Esophagus muscularis mucosa (tissue), 4 donors: ENCODE measurements around the gene RFFL.

Experiments used
- EP300 ChIP-seq: sonication (generic); formaldehyde crosslinking; IDR thresholded peaks from one replicate; pipeline ENCODE4 v1.6.1; 2017; ENCODE audit warnings: antibody characterized with exemption
- POLR2A ChIP-seq: fragments of 450-650 bp; IDR thresholded peaks from one replicate; pipeline ENCODE4 v1.6.1; 2017; ENCODE audit warnings: antibody characterized with exemption, moderate library complexity, mild to moderate bottlenecking, low read depth
- POLR2AphosphoS5 ChIP-seq, 2 donors: sonication (generic); formaldehyde crosslinking; IDR thresholded peaks; one replicate each; pipeline ENCODE4 v1.6.1; 2017; ENCODE audit warnings: antibody characterized with exemption in 2 of 2
- TF ChIP-seq, protein P1 (sequence below), 3 experiments: fragments of 200-600 bp in 2 of 3; fragments of 450-650 bp in 1 of 3; sonication (generic) in 2 of 3; IDR thresholded peaks; one replicate each; pipeline ENCODE4 v1.5.1; 2017 to 2019; ENCODE audit warnings: antibody characterized with exemption in 3 of 3, mild to moderate bottlenecking in 2 of 3, moderate library complexity in 1 of 3

DNA sequence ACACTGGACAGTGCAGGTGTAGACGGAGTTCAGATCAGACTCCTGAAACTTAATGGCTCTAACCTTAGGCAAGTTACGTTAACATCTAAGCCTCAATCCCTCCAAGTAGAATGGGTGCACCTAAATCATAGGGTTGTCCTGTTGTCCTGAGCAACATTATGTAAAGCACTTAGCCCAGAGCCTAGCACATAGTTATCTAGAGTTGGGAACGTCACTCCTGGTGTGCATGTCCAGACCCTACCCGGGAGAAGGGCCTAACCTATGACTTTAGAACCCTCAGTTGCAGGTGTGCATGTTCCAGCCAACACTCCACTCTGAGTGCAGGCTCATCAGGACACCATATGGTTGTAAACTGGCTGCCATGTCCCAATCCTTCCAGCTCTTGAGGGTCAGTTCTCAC is 57.2 kb downstream of the RFFL start:
- TF ChIP-seq, protein P1, sequence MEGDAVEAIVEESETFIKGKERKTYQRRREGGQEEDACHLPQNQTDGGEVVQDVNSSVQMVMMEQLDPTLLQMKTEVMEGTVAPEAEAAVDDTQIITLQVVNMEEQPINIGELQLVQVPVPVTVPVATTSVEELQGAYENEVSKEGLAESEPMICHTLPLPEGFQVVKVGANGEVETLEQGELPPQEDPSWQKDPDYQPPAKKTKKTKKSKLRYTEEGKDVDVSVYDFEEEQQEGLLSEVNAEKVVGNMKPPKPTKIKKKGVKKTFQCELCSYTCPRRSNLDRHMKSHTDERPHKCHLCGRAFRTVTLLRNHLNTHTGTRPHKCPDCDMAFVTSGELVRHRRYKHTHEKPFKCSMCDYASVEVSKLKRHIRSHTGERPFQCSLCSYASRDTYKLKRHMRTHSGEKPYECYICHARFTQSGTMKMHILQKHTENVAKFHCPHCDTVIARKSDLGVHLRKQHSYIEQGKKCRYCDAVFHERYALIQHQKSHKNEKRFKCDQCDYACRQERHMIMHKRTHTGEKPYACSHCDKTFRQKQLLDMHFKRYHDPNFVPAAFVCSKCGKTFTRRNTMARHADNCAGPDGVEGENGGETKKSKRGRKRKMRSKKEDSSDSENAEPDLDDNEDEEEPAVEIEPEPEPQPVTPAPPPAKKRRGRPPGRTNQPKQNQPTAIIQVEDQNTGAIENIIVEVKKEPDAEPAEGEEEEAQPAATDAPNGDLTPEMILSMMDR (IDR thresholded peaks at IDR 0.05), result no peak
- no peak for TF ChIP-seq POLR2A
- no peak for TF ChIP-seq POLR2AphosphoS5 (IDR thresholded peaks at IDR 0.05)
- no peak for TF ChIP-seq EP300
